Measurements from ENCODE around the gene ARHGEF11. TPM values are rescaled to one million over a fixed set of nuclear protein-coding genes. Genes with fewer than 3 reads are reported as not detected.

The ARHGEF11 gene
- total RNA-seq, 1 experiment from 2014 or later, result 38.1 TPM

GRCh38 chr1:156930483-156930882 lies 115.1 kb downstream of the ARHGEF11 start (continued):
- no peak for TF ChIP-seq PRRX2 (CRISPR knock-in tag; IDR thresholded peaks at IDR 0.05)
- no peak for TF ChIP-seq USF2 (CRISPR knock-in tag; IDR thresholded peaks at IDR 0.05)
- TF ChIP-seq GABPB1 (CRISPR knock-in tag; IDR thresholded peaks at IDR 0.05), result no peak

- no peaks in the 10 kb centered on the region for H3K9me3 Mint-ChIP-seq
- no peak for TF ChIP-seq PRDM15 (CRISPR knock-in tag; IDR thresholded peaks at IDR 0.05)
- TF ChIP-seq JUN (CRISPR knock-in tag; IDR thresholded peaks at IDR 0.05), result no peak
- no peak for TF ChIP-seq CDX4 (CRISPR knock-in tag; IDR thresholded peaks at IDR 0.05; ENCODE audit: borderline replicate concordance)
- no peak for TF ChIP-seq ZSCAN18 (CRISPR knock-in tag; IDR thresholded peaks at IDR 0.05)
- no peak for TF ChIP-seq EMX1 (CRISPR knock-in tag; IDR thresholded peaks at IDR 0.05)
- no peak for TF ChIP-seq ZBTB43 (CRISPR knock-in tag; IDR thresholded peaks at IDR 0.05)
- no peak for TF ChIP-seq AFF4 (CRISPR knock-in tag; IDR thresholded peaks at IDR 0.05; ENCODE audit: borderline replicate concordance)
- TF ChIP-seq TP53 (CRISPR knock-in tag; IDR thresholded peaks at IDR 0.05), result no peak
- TF ChIP-seq E2F4 (CRISPR knock-in tag; IDR thresholded peaks at IDR 0.05; ENCODE audit: borderline replicate concordance, low read depth), result no peak
- no peak for TF ChIP-seq MXD4 (CRISPR knock-in tag; IDR thresholded peaks at IDR 0.05; ENCODE audit: borderline replicate concordance)
- no peak for TF ChIP-seq CREB1 (CRISPR knock-in tag; IDR thresholded peaks at IDR 0.05)
- H3K27ac Mint-ChIP-seq, result no peak overlapping the region
- ATAC-seq, result no peak
- no peak overlapping the region for H3K4me3 Mint-ChIP-seq
- POLR2A ChIA-PET, result interaction anchor here (0.6 kb wide), 1 partner anchor 1105 kb away, joined by 3 read pairs; no protein-coding TSS in a partner anchor
- CTCF ChIA-PET, result interaction anchor here (0.9 to 11.9 kb wide), 6 partner anchors 12 to 91 kb away, joined by 3 to 233 read pairs (median 12); partner anchors contain the start of gene PEAR1
- DNase-seq (ENCODE audit: low spot score), result no peak
- H3K4me1 Mint-ChIP-seq, result peaks cover 17% of the 10 kb centered on the region
- H3K27me3 Mint-ChIP-seq (ENCODE audit: low read depth), result peaks cover 68% of the 10 kb centered on the region
- H3K36me3 Mint-ChIP-seq, result no peaks in the 10 kb centered on the region
Observed at GRCh38 chr1:156929596-156930238, 115.8 kb downstream of the ARHGEF11 start.
